CD4-positive, alpha-beta T cell treated with Interferon alpha-2 for 1 hour (primary cell): ENCODE results near the gene PNLDC1.
"Not testable (repeated sequence)": the region's sequence is repeated elsewhere in the genome, so short reads cannot be mapped to it uniquely, and the experiment has no call there.

Experiments
- DNase-seq, 2 donors: peaks; one replicate each; pipeline ENCODE4 v3.0.0-alpha.2; 2020 to 2022

The PNLDC1 gene

GRCh38 chr6:159821122-159821521 lies 21.0 kb downstream of the PNLDC1 start:
- DNase-seq: no peak

GRCh38 chr6:159821726-159822125 lies 21.6 kb downstream of the PNLDC1 start:
- DNase-seq: no peak

GRCh38 chr6:159823953-159824352 lies 23.9 kb downstream of the PNLDC1 start:
- DNase-seq: no peak

GRCh38 chr6:159824690-159825089 lies 24.6 kb downstream of the PNLDC1 start:
- not testable (repeated sequence) for DNase-seq

- no peak for DNase-seq
Measured at GRCh38 chr6:159826004-159826403, 25.9 kb downstream of the PNLDC1 start.

- no peak for DNase-seq
Measured at GRCh38 chr6:159826968-159827647, 27.0 kb downstream of the PNLDC1 start.

GRCh38 chr6:159828074-159828473 lies 28.0 kb downstream of the PNLDC1 start:
- no peak for DNase-seq

- DNase-seq: no peak
Measured at GRCh38 chr6:159829526-159829925, 29.4 kb downstream of the PNLDC1 start.

GRCh38 chr6:159830501-159831372 lies 30.7 kb downstream of the PNLDC1 start:
- no peak for DNase-seq

- DNase-seq: no peak
Measured at GRCh38 chr6:159831373-159831679, 31.2 kb downstream of the PNLDC1 start.

GRCh38 chr6:159832946-159833345 lies 32.9 kb downstream of the PNLDC1 start:
- no peak for DNase-seq

GRCh38 chr6:159833556-159833955 lies 33.5 kb downstream of the PNLDC1 start:
- no peak for DNase-seq

GRCh38 chr6:159833997-159834603 lies 34.0 kb downstream of the PNLDC1 start:
- no peak for DNase-seq

GRCh38 chr6:159836718-159837490 lies 36.8 kb downstream of the PNLDC1 start:
- DNase-seq: no peak

- DNase-seq: no peak
Measured at GRCh38 chr6:159837511-159837910, 37.4 kb downstream of the PNLDC1 start.

- no peak for DNase-seq
Measured at GRCh38 chr6:159838020-159838744, 38.1 kb downstream of the PNLDC1 start.

GRCh38 chr6:159842035-159842434 lies 42.0 kb downstream of the PNLDC1 start:
- no peak for DNase-seq

- DNase-seq: no peak
Measured at GRCh38 chr6:159844737-159845645, 44.9 kb downstream of the PNLDC1 start.

GRCh38 chr6:159848552-159848951 lies 48.5 kb downstream of the PNLDC1 start:
- not testable (repeated sequence) for DNase-seq

GRCh38 chr6:159849851-159850250 lies 49.8 kb downstream of the PNLDC1 start:
- DNase-seq: not testable (repeated sequence)

GRCh38 chr6:159852877-159853276 lies 52.8 kb downstream of the PNLDC1 start:
- peak; percentile 9 to 50 for DNase-seq
